Neural progenitor cell (in vitro differentiated cells): ENCODE measurements around the gene TMEM232. TPM values are rescaled to one million over a fixed set of nuclear protein-coding genes. Genes with fewer than 3 reads are reported as not detected.

Experiments
- DNase-seq: peaks from one replicate; pipeline ENCODE4 v3.0.0-alpha.2; 2016; ENCODE audit warnings: low spot score
- H2AFZ ChIP-seq: fragments of 200-600 bp; sonication (generic); replicated peaks from 2 replicates; pipeline ENCODE4 v1.6.1; 2016; ENCODE audit warnings: antibody characterized with exemption
- H3F3A ChIP-seq: fragments of 200-600 bp; sonication (generic); 2 replicates; pipeline ENCODE4 v1.6.1; 2016; ENCODE audit warnings: antibody characterized with exemption, low read depth
- H3K27ac ChIP-seq: fragments of 200-600 bp; sonication (generic); 2 replicates; pipeline ENCODE4 v1.5.1; 2016; ENCODE audit warnings: mild to moderate bottlenecking
- H3K27me3 ChIP-seq: fragments of 200-600 bp; sonication (generic); 2 replicates; pipeline ENCODE4 v1.6.1; 2016; ENCODE audit warnings: mild to moderate bottlenecking, moderate library complexity
- H3K36me3 ChIP-seq: fragments of 200-600 bp; sonication (generic); 2 replicates; pipeline ENCODE4 v1.5.1; 2016
- H3K4me1 ChIP-seq: fragments of 200-600 bp; sonication (generic); 2 replicates; pipeline ENCODE4 v1.6.1; 2016; ENCODE audit warnings: mixed run types
- H3K4me2 ChIP-seq: fragments of 200-600 bp; sonication (generic); 2 replicates; pipeline ENCODE4 v1.6.1; 2016
- H3K4me3 ChIP-seq: fragments of 200-600 bp; sonication (generic); 2 replicates; pipeline ENCODE4 v1.5.1; 2016
- H3K79me2 ChIP-seq: fragments of 200-600 bp; sonication (generic); 2 replicates; pipeline ENCODE4 v1.6.1; 2016; ENCODE audit warnings: low read depth
- H3K9ac ChIP-seq: fragments of 200-600 bp; sonication (generic); 2 replicates; pipeline ENCODE4 v1.6.1; 2016
- H3K9me3 ChIP-seq: fragments of 200-600 bp; sonication (generic); 2 replicates; pipeline ENCODE4 v1.5.1; 2016; ENCODE audit warnings: low read depth
- H4K20me1 ChIP-seq: fragments of 200-600 bp; sonication (generic); 2 replicates; pipeline ENCODE4 v1.6.1; 2016; ENCODE audit warnings: low read depth
- H3K27ac Mint-ChIP-seq: 3 replicates; pipeline ENCODE4 v1.8.0; 2021; ENCODE audit warnings: mixed read lengths
- H3K27me3 Mint-ChIP-seq: 2 replicates; pipeline ENCODE4 v1.8.0; 2022; ENCODE audit warnings: low read depth, mild to moderate bottlenecking, inconsistent platforms, moderate library complexity, mixed read lengths; ENCODE audit not compliant: insufficient read depth
- H3K36me3 Mint-ChIP-seq: 3 replicates; pipeline ENCODE4 v1.8.0; 2021; ENCODE audit warnings: mixed read lengths
- H3K4me1 Mint-ChIP-seq: 3 replicates; pipeline ENCODE4 v1.8.0; 2021; ENCODE audit warnings: mixed read lengths
- H3K4me3 Mint-ChIP-seq: 3 replicates; pipeline ENCODE4 v1.8.0; 2021; ENCODE audit warnings: mild to moderate bottlenecking, moderate library complexity, mixed read lengths
- H3K9me3 Mint-ChIP-seq: 3 replicates; pipeline ENCODE4 v1.8.0; 2020; ENCODE audit warnings: mixed read lengths
- CTCF ChIP-seq: fragments of 200-600 bp; sonication (generic); IDR thresholded peaks from 2 replicates; pipeline ENCODE4 v1.5.1; 2017; ENCODE audit warnings: antibody characterized with exemption, mild to moderate bottlenecking
- EZH2 ChIP-seq: fragments of 200-600 bp; sonication (generic); IDR thresholded peaks from 2 replicates; pipeline ENCODE4 v1.6.1; 2017; ENCODE audit warnings: antibody characterized with exemption, mild to moderate bottlenecking, moderate library complexity
- EZH2phosphoT487 ChIP-seq: fragments of 200-600 bp; sonication (generic); IDR thresholded peaks from 2 replicates; pipeline ENCODE4 v1.6.1; 2017; ENCODE audit warnings: antibody characterized with exemption
- total RNA-seq: library from RNA; depleted of rRNA; stranded (reverse); fragments of >200 nt; gene quantifications from 2 replicates; pipeline ENCODE4 v1.2.3, GENCODE V29; 2015; ENCODE audit warnings: low replicate concordance

The TMEM232 gene
- total RNA-seq, 1 donor from 2014 or later, result 5.2 TPM

- DNase-seq, result no peak
- Histone ChIP-seq H3K4me1 (peaks cover 34% of the 10 kb centered on the region), H3K9ac (no peak overlapping the region), H3K27me3 (peaks cover 77% of the 10 kb centered on the region), H3K4me3 (no peak overlapping the region), H3K27ac (no peak overlapping the region), H3K36me3 (peaks cover 7% of the 10 kb centered on the region), H4K20me1 (no peaks in the 10 kb centered on the region), H3K79me2 (no peaks in the 10 kb centered on the region), H3K9me3 (peaks cover 14% of the 10 kb centered on the region), H2AFZ (no peak overlapping the region), H3K4me2 (peak overlapping the region; percentile 40), H3F3A (peaks cover 5% of the 10 kb centered on the region)
- Mint-ChIP-seq H3K9me3 (peaks cover 12% of the 10 kb centered on the region), H3K36me3 (peaks cover 2% of the 10 kb centered on the region), H3K4me1 (peaks cover 10% of the 10 kb centered on the region), H3K27ac (no peak overlapping the region), H3K4me3 (no peak overlapping the region), H3K27me3 (peaks cover 2% of the 10 kb centered on the region)
- TF ChIP-seq EZH2phosphoT487 (no peak), CTCF (no peak), EZH2 (no peak)
Observed at GRCh38 chr5:110611817-110612216, 114.7 kb downstream of the TMEM232 start.

GRCh38 chr5:110594866-110595265 is 131.6 kb downstream of the TMEM232 start:
- Histone ChIP-seq H3K4me1 (no peaks in the 10 kb centered on the region), H3K9me3 (no peaks in the 10 kb centered on the region), H3K4me3 (no peak overlapping the region), H3K27me3 (no peaks in the 10 kb centered on the region), H4K20me1 (no peaks in the 10 kb centered on the region), H3K36me3 (no peaks in the 10 kb centered on the region), H3K4me2 (no peak overlapping the region), H2AFZ (no peak overlapping the region), H3K9ac (no peak overlapping the region), H3K79me2 (no peaks in the 10 kb centered on the region), H3F3A (no peaks in the 10 kb centered on the region), H3K27ac (no peak overlapping the region)
- TF ChIP-seq EZH2phosphoT487, result no peak
- no peak for TF ChIP-seq EZH2
- TF ChIP-seq CTCF, result no peak
- no peak overlapping the region for H3K27ac Mint-ChIP-seq
- H3K36me3 Mint-ChIP-seq, result peaks cover 5% of the 10 kb centered on the region
- no peaks in the 10 kb centered on the region for H3K27me3 Mint-ChIP-seq
- no peaks in the 10 kb centered on the region for H3K4me1 Mint-ChIP-seq
- H3K9me3 Mint-ChIP-seq, result peaks cover 13% of the 10 kb centered on the region
- H3K4me3 Mint-ChIP-seq, result no peak overlapping the region
- no peak for DNase-seq

GRCh38 chr5:110590187-110590586 is 136.3 kb downstream of the TMEM232 start:
- H3K36me3 ChIP-seq, result no peaks in the 10 kb centered on the region
- H3K4me3 Mint-ChIP-seq, result no peak overlapping the region
- no peak overlapping the region for H2AFZ ChIP-seq
- no peak overlapping the region for H3K27ac ChIP-seq
- no peaks in the 10 kb centered on the region for H3K79me2 ChIP-seq
- no peak overlapping the region for H3K4me2 ChIP-seq
- no peaks in the 10 kb centered on the region for H3K4me1 ChIP-seq
- H3K9me3 ChIP-seq, result no peaks in the 10 kb centered on the region
- no peak for TF ChIP-seq EZH2phosphoT487
- TF ChIP-seq CTCF, result peak; percentile 55
- H3K27me3 Mint-ChIP-seq, result no peaks in the 10 kb centered on the region
- no peak overlapping the region for H3K4me3 ChIP-seq
- H3K9me3 Mint-ChIP-seq, result peaks cover under 1% of the 10 kb centered on the region
- H3K27me3 ChIP-seq, result no peaks in the 10 kb centered on the region
- no peak overlapping the region for H3K9ac ChIP-seq
- peaks cover 2% of the 10 kb centered on the region for H3K36me3 Mint-ChIP-seq
- no peaks in the 10 kb centered on the region for H3F3A ChIP-seq
- H3K27ac Mint-ChIP-seq, result no peak overlapping the region
- H3K4me1 Mint-ChIP-seq, result no peaks in the 10 kb centered on the region
- no peaks in the 10 kb centered on the region for H4K20me1 ChIP-seq
- peak; percentile 40 for DNase-seq
